Neural progenitor cell (in vitro differentiated cells): ENCODE results near the gene SPINK7.

Experiments
- EZH2 ChIP-seq: fragments of 200-600 bp; sonication (generic); IDR thresholded peaks from 2 replicates; pipeline ENCODE4 v1.6.1; 2017; ENCODE audit warnings: antibody characterized with exemption, mild to moderate bottlenecking, moderate library complexity
- TF ChIP-seq, protein P1 (sequence below): fragments of 200-600 bp; sonication (generic); IDR thresholded peaks from 2 replicates; pipeline ENCODE4 v1.5.1; 2017; ENCODE audit warnings: antibody characterized with exemption, mild to moderate bottlenecking

DNA sequence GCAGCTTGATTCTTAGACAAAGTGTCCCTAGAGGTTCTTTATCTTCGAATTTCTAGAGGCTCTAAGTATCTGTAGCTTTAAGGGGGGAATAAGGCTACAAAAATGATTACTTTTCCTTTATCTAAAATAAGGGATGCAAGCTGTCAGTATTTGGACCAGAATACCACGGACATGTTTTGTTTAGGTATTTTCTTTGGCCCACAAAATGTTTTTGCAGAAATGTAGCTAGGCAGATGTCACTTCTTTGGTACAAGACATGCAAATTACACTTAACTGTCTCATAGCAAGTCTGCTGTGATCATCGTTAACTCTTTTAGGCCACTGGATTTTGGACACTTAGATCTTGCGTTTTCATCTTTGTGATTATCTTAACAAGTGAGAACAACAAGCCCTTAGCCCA, 2.5 kb downstream of the SPINK7 start:
- TF ChIP-seq, protein P1, sequence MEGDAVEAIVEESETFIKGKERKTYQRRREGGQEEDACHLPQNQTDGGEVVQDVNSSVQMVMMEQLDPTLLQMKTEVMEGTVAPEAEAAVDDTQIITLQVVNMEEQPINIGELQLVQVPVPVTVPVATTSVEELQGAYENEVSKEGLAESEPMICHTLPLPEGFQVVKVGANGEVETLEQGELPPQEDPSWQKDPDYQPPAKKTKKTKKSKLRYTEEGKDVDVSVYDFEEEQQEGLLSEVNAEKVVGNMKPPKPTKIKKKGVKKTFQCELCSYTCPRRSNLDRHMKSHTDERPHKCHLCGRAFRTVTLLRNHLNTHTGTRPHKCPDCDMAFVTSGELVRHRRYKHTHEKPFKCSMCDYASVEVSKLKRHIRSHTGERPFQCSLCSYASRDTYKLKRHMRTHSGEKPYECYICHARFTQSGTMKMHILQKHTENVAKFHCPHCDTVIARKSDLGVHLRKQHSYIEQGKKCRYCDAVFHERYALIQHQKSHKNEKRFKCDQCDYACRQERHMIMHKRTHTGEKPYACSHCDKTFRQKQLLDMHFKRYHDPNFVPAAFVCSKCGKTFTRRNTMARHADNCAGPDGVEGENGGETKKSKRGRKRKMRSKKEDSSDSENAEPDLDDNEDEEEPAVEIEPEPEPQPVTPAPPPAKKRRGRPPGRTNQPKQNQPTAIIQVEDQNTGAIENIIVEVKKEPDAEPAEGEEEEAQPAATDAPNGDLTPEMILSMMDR = no peak
- no peak for TF ChIP-seq EZH2
